MCF 10A (cell line): ENCODE measurements around the gene BBS1. TPM values are rescaled to one million over a fixed set of nuclear protein-coding genes. Genes with fewer than 3 reads are reported as not detected.
A peak's percentile ranks its signal among the peaks of the same experiment; 100 is the strongest.

ENCODE experiments used
- BruUV-seq: library from RNA; stranded (reverse); fragments of 400-500 nt; replicated peaks from 2 replicates; lab custom pipeline; 2021; lab: Mats Ljungman, UMichigan
- CTCF ChIA-PET: fragments of 300-600 bp; sonication (Branson Sonifier 250); formaldehyde crosslinking; extraction: SDS; loops from one replicate; lab custom pipeline; 2021; ENCODE audit warnings: antibody characterized with exemption, inconsistent platforms; lab: Yijun Ruan, JAX
- POLR2A ChIA-PET: fragments of 300-600, 350-650 bp; sonication (Branson Sonifier 250); formaldehyde crosslinking; extraction: SDS; loops from one replicate; lab custom pipeline; 2020; ENCODE audit warnings: antibody characterized with exemption, inconsistent platforms; lab: Yijun Ruan, JAX
- DNase-seq: peaks from one replicate; pipeline ENCODE4 v3.0.0-alpha.2; 2018; ENCODE audit not compliant: unreplicated experiment
- H3K27ac Mint-ChIP-seq: one replicate; pipeline ENCODE4 v1.8.0; 2022; ENCODE audit warnings: mild to moderate bottlenecking, low read depth, mixed read lengths; ENCODE audit not compliant: unreplicated experiment
- H3K27me3 Mint-ChIP-seq: one replicate; pipeline ENCODE4 v1.8.0; 2022; ENCODE audit warnings: mixed read lengths; ENCODE audit not compliant: insufficient read depth, unreplicated experiment
- H3K36me3 Mint-ChIP-seq: one replicate; pipeline ENCODE4 v1.8.0; 2022; ENCODE audit warnings: mild to moderate bottlenecking, moderate library complexity, mixed read lengths; ENCODE audit not compliant: insufficient read depth, unreplicated experiment
- H3K4me1 Mint-ChIP-seq: one replicate; pipeline ENCODE4 v1.8.0; 2022; ENCODE audit warnings: mixed read lengths; ENCODE audit not compliant: insufficient read depth, unreplicated experiment
- H3K4me3 Mint-ChIP-seq: one replicate; pipeline ENCODE4 v1.8.0; 2022; ENCODE audit warnings: mild to moderate bottlenecking, moderate library complexity, mixed read lengths; ENCODE audit not compliant: unreplicated experiment
- H3K9me3 Mint-ChIP-seq: one replicate; pipeline ENCODE4 v1.8.0; 2022; ENCODE audit warnings: mixed read lengths; ENCODE audit not compliant: unreplicated experiment
- intact Hi-C: fragments of 100-400 bp; cut with micrococcal nuclease; formaldehyde crosslinking; loops from 2 replicates; pipeline ENCODE4 v1.14.1; 2022
- total RNA-seq: library from RNA; stranded (reverse); gene quantifications from 2 replicates; pipeline ENCODE4 v1.2.3, GENCODE V29; 2022
- TF ChIP-seq, protein P1 (sequence below): fragments of 200-600 bp; IDR thresholded peaks from one replicate; pipeline ENCODE4 v1.8.0; 2022; ENCODE audit warnings: antibody characterized with exemption, mild to moderate bottlenecking; ENCODE audit not compliant: unreplicated experiment

Gene BBS1
- total RNA-seq, 1 experiment from 2014 or later, result 31.7 TPM

DNA sequence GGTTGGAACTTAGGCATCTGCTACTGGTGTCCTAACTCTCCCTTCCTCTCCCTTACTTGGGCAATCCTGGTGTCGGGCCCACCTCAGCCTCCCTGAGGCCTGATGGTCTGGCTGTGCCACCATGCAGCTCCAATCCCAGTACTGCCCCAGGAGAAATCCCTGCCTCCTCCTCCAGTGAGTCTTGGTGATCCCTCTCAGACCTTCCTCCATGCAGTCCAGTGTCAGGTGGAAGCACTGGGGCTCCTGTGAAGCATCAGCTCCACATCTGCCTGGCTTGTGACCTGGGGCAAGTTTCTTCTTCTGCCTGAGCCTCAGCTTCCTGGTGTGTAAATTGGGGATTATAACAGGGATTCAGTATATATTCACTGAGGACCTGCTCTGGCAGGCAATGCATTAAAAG is 45.5 kb upstream of the BBS1 start:
- Mint-ChIP-seq H3K27ac (no peak overlapping the region), H3K27me3 (no peaks in the 10 kb centered on the region), H3K4me3 (no peak overlapping the region), H3K9me3 (no peaks in the 10 kb centered on the region), H3K36me3 (no peaks in the 10 kb centered on the region), H3K4me1 (no peaks in the 10 kb centered on the region)
- CTCF ChIA-PET, result interaction anchor here (0.5 to 0.6 kb wide), 2 partner anchors 10 to 33 kb away, joined by 3 to 4 read pairs; no protein-coding TSS in a partner anchor
- TF ChIP-seq, protein P1, sequence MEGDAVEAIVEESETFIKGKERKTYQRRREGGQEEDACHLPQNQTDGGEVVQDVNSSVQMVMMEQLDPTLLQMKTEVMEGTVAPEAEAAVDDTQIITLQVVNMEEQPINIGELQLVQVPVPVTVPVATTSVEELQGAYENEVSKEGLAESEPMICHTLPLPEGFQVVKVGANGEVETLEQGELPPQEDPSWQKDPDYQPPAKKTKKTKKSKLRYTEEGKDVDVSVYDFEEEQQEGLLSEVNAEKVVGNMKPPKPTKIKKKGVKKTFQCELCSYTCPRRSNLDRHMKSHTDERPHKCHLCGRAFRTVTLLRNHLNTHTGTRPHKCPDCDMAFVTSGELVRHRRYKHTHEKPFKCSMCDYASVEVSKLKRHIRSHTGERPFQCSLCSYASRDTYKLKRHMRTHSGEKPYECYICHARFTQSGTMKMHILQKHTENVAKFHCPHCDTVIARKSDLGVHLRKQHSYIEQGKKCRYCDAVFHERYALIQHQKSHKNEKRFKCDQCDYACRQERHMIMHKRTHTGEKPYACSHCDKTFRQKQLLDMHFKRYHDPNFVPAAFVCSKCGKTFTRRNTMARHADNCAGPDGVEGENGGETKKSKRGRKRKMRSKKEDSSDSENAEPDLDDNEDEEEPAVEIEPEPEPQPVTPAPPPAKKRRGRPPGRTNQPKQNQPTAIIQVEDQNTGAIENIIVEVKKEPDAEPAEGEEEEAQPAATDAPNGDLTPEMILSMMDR, result no peak
- POLR2A ChIA-PET, result interaction anchor here (0.8 to 5.3 kb wide), 2 partner anchors 15 to 44 kb away, joined by 3 to 65 read pairs; partner anchors contain the start of gene DPP3
- intact Hi-C loops, result no loop called here
- DNase-seq, result no peak
- no TSS peak for BruUV-seq

GRCh38 chr11:66465373-66466224 is 44.8 kb upstream of the BBS1 start:
- Mint-ChIP-seq H3K27me3 (no peaks in the 10 kb centered on the region), H3K4me1 (no peaks in the 10 kb centered on the region), H3K9me3 (no peaks in the 10 kb centered on the region), H3K27ac (peak overlapping the region; percentile 54), H3K36me3 (no peaks in the 10 kb centered on the region), H3K4me3 (peak overlapping the region; percentile 75)
- POLR2A ChIA-PET, result interaction anchor here (0.8 to 5.3 kb wide), 5 partner anchors 14 to 152 kb away, joined by 3 to 65 read pairs (median 7); partner anchors contain the start of genes DPP3 and MRPL11
- TF ChIP-seq, protein P1, result no peak
- intact Hi-C loops, result no loop called here
- no TSS peak for BruUV-seq
- CTCF ChIA-PET, result interaction anchor here (0.5 to 1.5 kb wide), 3 partner anchors 27 to 126 kb away, joined by 3 to 6 read pairs (median 4); partner anchors contain the start of gene MRPL11
- DNase-seq, result no peak

- BruUV-seq, result no TSS peak
- TF ChIP-seq, protein P1, result no peak
- H3K27me3 Mint-ChIP-seq, result no peaks in the 10 kb centered on the region
- H3K4me1 Mint-ChIP-seq, result no peaks in the 10 kb centered on the region
- DNase-seq, result peak; percentile 89
- ChIA-PET POLR2A (interaction anchor here (0.7 to 5.3 kb wide), 10 partner anchors 13 to 151 kb away, joined by 3 to 65 read pairs (median 4); partner anchors contain the start of genes BBS1, DPP3, MRPL11 and RBM14), CTCF (interaction anchor here (0.7 to 1.5 kb wide), 3 partner anchors 28 to 101 kb away, joined by 3 to 6 read pairs (median 3); partner anchors contain the start of gene MRPL11)
- peaks cover 7% of the 10 kb centered on the region for H3K36me3 Mint-ChIP-seq
- peak within 1 kb of the TSS; percentile 54 for H3K27ac Mint-ChIP-seq
- H3K9me3 Mint-ChIP-seq, result no peaks in the 10 kb centered on the region
- H3K4me3 Mint-ChIP-seq, result peak within 1 kb of the TSS; percentile 75
- intact Hi-C loops, result no loop called here
These were observed 44.0 kb upstream of the BBS1 start, which contains the start of gene PELI3 for GRCh38 chr11:66466225-66467033. Gene PELI3 (plus strand): TSS chr11:66466905. CDS start chr11:66468129, 1,224 bp downstream.
